ENCODE data around the gene MUSTN1.

GRCh38 chr3:52871761-52872160, 36.9 kb upstream of the MUSTN1 start:
- TF ChIP-seq CTCF (conservative IDR thresholded peaks at IDR 0.05; ENCODE audit: low read length) (no peak), EZH2phosphoT487 (IDR thresholded peaks at IDR 0.05; ENCODE audit: borderline replicate concordance) (no peak)
